GM12874 (cell line): Measurements from ENCODE around the gene NUDT14.

Experiments used
- CTCF ChIP-seq: IDR thresholded peaks from 2 replicates; pipeline ENCODE4 v1.5.1; 2011; ENCODE audit warnings: low read depth, mild to moderate bottlenecking, control low read depth, low read length, moderate library complexity; ENCODE audit not compliant: insufficient read depth

NUDT14 gene

GRCh38 chr14:105177082-105177481 lies 4.0 kb downstream of the NUDT14 start:
- TF ChIP-seq CTCF = no peak

- TF ChIP-seq CTCF = no peak
Observed at GRCh38 chr14:105176513-105176912, 4.6 kb downstream of the NUDT14 start.

GRCh38 chr14:105173901-105174894 lies 6.9 kb downstream of the NUDT14 start:
- no peak for TF ChIP-seq CTCF

- no peak for TF ChIP-seq CTCF
Observed at GRCh38 chr14:105173145-105173544, 8.0 kb downstream of the NUDT14 start.

GRCh38 chr14:105172476-105172875 lies 8.6 kb downstream of the NUDT14 start:
- TF ChIP-seq CTCF = no peak

- no peak for TF ChIP-seq CTCF
Observed at GRCh38 chr14:105171004-105171673, 10.0 kb downstream of the NUDT14 start.
